A673 (cell line): Measurements from ENCODE around the gene RIC1. TPM values are rescaled to one million over a fixed set of nuclear protein-coding genes. Genes with fewer than 3 reads are reported as not detected.

Experiments used
- BruUV-seq: library from RNA; stranded (reverse); fragments of 400-500 nt; replicated peaks from 2 replicates; lab custom pipeline; 2021; lab: Mats Ljungman, UMichigan
- CTCF ChIA-PET: fragments of 300-600 bp; sonication (Branson Sonifier 250); formaldehyde crosslinking; loops from one replicate; lab custom pipeline; 2022; ENCODE audit warnings: antibody characterized with exemption; lab: Charles Lee
- POLR2A ChIA-PET: fragments of 300-600 bp; sonication (Branson Sonifier 250); formaldehyde crosslinking; loops from one replicate; lab custom pipeline; 2022; ENCODE audit warnings: antibody characterized with exemption; ENCODE audit not compliant: low non-redundant PET; lab: Charles Lee
- DNase-seq: peaks from one replicate; pipeline ENCODE4 v3.0.0-alpha.2; 2015; ENCODE audit warnings: low spot score
- H3K27ac ChIP-seq: fragments of 200-600 bp; sonication (generic); 2 replicates; pipeline ENCODE4 v1.5.1; 2016; ENCODE audit warnings: mixed run types, low read depth, mild to moderate bottlenecking, mixed read lengths, antibody characterized with exemption, low read length; ENCODE audit not compliant: poor library complexity, severe bottlenecking
- H3K27me3 ChIP-seq: fragments of 200-600 bp; sonication (generic); replicated peaks from 2 replicates; pipeline ENCODE4 v1.6.1; 2017; ENCODE audit warnings: mixed run types, low read depth, mild to moderate bottlenecking, mixed read lengths, antibody characterized with exemption, low read length; ENCODE audit not compliant: insufficient read depth, poor library complexity
- H3K36me3 ChIP-seq: fragments of 200-600 bp; sonication (generic); 2 replicates; pipeline ENCODE4 v1.6.1; 2016; ENCODE audit warnings: mixed run types, mild to moderate bottlenecking, mixed read lengths, antibody characterized with exemption, low read length; ENCODE audit not compliant: insufficient read depth, poor library complexity, severe bottlenecking
- H3K4me1 ChIP-seq: fragments of 200-600 bp; sonication (generic); 2 replicates; pipeline ENCODE4 v1.6.1; 2017; ENCODE audit warnings: mixed run types, mild to moderate bottlenecking, mixed read lengths, antibody characterized with exemption, low read length; ENCODE audit not compliant: insufficient read depth, poor library complexity, severe bottlenecking
- H3K4me3 ChIP-seq: fragments of 200-600 bp; sonication (generic); 2 replicates; pipeline ENCODE4 v1.5.1; 2016; ENCODE audit warnings: low read depth, mixed run types, mild to moderate bottlenecking, mixed read lengths, low read length; ENCODE audit not compliant: poor library complexity, severe bottlenecking
- H3K9me3 ChIP-seq: fragments of 200-600 bp; sonication (generic); 2 replicates; pipeline ENCODE4 v1.6.1; 2016; ENCODE audit warnings: mixed run types, low read depth, mild to moderate bottlenecking, mixed read lengths, antibody characterized with exemption, low read length; ENCODE audit not compliant: poor library complexity, severe bottlenecking
- EZH2 ChIP-seq: fragments of 200-600 bp; sonication (generic); IDR thresholded peaks from 2 replicates; pipeline ENCODE4 v1.6.1; 2017; ENCODE audit warnings: borderline replicate concordance, low read depth, mild to moderate bottlenecking, mixed read lengths, antibody characterized with exemption, low read length; ENCODE audit not compliant: poor library complexity, severe bottlenecking
- intact Hi-C: fragments of 100-400 bp; cut with micrococcal nuclease; formaldehyde crosslinking; loops from one replicate; pipeline ENCODE4 v1.10.0; 2022; ENCODE audit not compliant: unreplicated experiment
- total RNA-seq: library from RNA; stranded (reverse); gene quantifications from 2 replicates; pipeline ENCODE4 v1.2.3, GENCODE V29; 2021
- TF ChIP-seq, protein P1 (sequence below): fragments of 300-800, 200-600 bp; sonication (generic); conservative IDR thresholded peaks from 2 replicates; pipeline ENCODE4 v1.5.1; 2017; ENCODE audit warnings: low read depth, mild to moderate bottlenecking, antibody characterized with exemption, low read length, moderate library complexity, mixed read lengths

Gene RIC1
- total RNA-seq, 1 experiment from 2014 or later = 23.3 TPM

DNA sequence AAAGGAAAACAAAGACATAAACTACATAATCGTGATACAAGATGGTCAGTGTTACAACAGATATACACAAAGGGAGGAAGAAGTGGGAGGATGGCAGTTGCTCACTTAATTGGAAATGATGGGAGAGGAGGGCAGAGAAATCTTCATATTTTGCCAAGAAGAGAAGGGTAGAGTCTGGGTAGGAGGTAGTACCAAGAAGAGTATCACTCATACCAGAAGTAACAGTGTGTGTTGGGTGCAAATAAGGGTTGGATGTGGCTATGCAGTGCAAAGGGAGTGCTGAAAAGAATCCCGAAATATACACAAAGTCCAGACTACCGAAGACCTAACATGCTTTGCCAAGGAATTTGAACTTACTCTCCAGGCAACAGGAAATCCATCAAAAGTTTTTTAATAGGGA, 163.0 kb downstream of the RIC1 start:
- DNase-seq = no peak
- Histone ChIP-seq H3K4me3 (no peak overlapping the region), H3K27ac (no peak overlapping the region), H3K27me3 (no peaks in the 10 kb centered on the region), H3K4me1 (no peaks in the 10 kb centered on the region), H3K36me3 (no peaks in the 10 kb centered on the region), H3K9me3 (no peaks in the 10 kb centered on the region)
- ChIA-PET CTCF (no interaction called here), POLR2A (no interaction called here)
- no peak for TF ChIP-seq EZH2
- TF ChIP-seq, protein P1, sequence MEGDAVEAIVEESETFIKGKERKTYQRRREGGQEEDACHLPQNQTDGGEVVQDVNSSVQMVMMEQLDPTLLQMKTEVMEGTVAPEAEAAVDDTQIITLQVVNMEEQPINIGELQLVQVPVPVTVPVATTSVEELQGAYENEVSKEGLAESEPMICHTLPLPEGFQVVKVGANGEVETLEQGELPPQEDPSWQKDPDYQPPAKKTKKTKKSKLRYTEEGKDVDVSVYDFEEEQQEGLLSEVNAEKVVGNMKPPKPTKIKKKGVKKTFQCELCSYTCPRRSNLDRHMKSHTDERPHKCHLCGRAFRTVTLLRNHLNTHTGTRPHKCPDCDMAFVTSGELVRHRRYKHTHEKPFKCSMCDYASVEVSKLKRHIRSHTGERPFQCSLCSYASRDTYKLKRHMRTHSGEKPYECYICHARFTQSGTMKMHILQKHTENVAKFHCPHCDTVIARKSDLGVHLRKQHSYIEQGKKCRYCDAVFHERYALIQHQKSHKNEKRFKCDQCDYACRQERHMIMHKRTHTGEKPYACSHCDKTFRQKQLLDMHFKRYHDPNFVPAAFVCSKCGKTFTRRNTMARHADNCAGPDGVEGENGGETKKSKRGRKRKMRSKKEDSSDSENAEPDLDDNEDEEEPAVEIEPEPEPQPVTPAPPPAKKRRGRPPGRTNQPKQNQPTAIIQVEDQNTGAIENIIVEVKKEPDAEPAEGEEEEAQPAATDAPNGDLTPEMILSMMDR = no peak
- no TSS peak for BruUV-seq
- intact Hi-C loops = no loop called here

DNA sequence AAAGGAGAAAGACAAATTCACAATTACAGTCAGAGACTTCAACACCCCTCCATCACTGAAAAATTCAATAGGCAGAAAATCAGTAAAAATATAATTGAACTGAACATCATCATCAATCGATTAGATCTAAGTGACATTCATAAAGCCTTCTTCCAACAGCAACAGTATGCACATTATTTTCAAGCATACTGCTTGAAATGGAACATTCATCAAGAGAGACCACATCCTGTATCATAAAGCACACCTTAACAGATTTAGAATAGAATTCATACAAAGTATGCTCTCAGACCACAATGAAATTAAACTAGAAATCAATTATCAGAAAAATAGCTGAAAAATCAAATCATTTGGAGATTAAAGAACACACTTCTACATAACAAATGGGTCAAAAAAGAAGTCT, 164.9 kb downstream of the RIC1 start:
- H3K4me1 ChIP-seq = no peaks in the 10 kb centered on the region
- no peak overlapping the region for H3K4me3 ChIP-seq
- DNase-seq = no peak
- intact Hi-C loops = no loop called here
- CTCF ChIA-PET = no interaction called here
- H3K9me3 ChIP-seq = no peaks in the 10 kb centered on the region
- H3K27me3 ChIP-seq = no peaks in the 10 kb centered on the region
- TF ChIP-seq EZH2 = no peak
- TF ChIP-seq, protein P1 = no peak
- H3K27ac ChIP-seq = no peak overlapping the region
- no peaks in the 10 kb centered on the region for H3K36me3 ChIP-seq
- POLR2A ChIA-PET = no interaction called here
- no TSS peak for BruUV-seq

DNA sequence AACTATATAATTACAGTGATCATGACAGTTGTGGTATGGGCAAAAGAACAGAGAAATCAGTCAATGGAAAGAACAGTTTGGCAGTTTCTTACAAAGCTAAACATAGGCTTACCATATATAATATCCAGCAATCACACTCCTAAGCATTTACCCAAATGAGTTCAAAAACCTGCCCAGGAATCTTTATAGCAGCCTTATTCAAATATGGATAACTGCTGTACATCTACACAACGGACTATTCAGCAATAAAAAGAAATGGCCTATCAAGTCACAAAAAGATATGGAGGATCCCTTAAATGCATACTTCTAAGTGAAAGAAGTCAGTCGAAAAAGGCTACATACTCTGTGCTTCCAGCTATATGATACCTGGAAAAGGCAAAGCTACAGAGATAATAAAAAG, 167.4 kb downstream of the RIC1 start:
- no peak for DNase-seq
- BruUV-seq = no TSS peak
- ChIA-PET CTCF (no interaction called here), POLR2A (no interaction called here)
- intact Hi-C loops = no loop called here
- Histone ChIP-seq H3K4me3 (no peak overlapping the region), H3K9me3 (no peaks in the 10 kb centered on the region), H3K27ac (no peak overlapping the region), H3K4me1 (no peaks in the 10 kb centered on the region), H3K36me3 (no peaks in the 10 kb centered on the region), H3K27me3 (no peaks in the 10 kb centered on the region)
- TF ChIP-seq, protein P1 = no peak
- TF ChIP-seq EZH2 = no peak
